ENCODE data around the gene GOLGA7B. TPM values are rescaled to one million over a fixed set of nuclear protein-coding genes. Genes with fewer than 3 reads are reported as not detected.
"Not testable (repeated sequence)": the region's sequence is repeated elsewhere in the genome, so short reads cannot be mapped to it uniquely, and the experiment has no call there.

Gene GOLGA7B
- total and polyA plus RNA-seq, 8 donors: 0.17 to 1.9 (median 0.49) TPM

DNA sequence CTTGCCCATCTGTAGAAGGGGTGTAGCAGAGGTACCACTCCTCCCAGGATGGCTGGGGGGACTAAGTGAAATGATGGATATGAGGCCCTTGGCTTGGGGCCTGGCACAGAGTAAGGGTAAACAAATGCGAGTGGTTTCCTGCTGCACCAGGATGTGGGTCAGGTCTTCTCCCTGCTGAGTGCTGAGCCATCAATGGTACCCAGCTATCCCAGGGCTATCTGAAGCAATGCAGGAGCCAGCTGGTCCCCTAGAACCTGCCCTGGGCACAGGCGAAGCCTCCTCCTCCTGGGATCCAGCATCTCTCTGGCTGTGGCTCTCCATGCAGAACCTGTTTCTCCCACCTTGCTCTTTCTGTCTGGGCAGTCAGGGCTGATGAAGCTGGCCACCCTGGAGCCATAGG, 20.9 kb upstream of the GOLGA7B start:
- H3K27ac ChIP-seq: no peak overlapping the region
- intact Hi-C loops (cut with DNase I): no loop called here
- H3K36me3 ChIP-seq: no peaks in the 10 kb centered on the region
- TF ChIP-seq, protein P1, sequence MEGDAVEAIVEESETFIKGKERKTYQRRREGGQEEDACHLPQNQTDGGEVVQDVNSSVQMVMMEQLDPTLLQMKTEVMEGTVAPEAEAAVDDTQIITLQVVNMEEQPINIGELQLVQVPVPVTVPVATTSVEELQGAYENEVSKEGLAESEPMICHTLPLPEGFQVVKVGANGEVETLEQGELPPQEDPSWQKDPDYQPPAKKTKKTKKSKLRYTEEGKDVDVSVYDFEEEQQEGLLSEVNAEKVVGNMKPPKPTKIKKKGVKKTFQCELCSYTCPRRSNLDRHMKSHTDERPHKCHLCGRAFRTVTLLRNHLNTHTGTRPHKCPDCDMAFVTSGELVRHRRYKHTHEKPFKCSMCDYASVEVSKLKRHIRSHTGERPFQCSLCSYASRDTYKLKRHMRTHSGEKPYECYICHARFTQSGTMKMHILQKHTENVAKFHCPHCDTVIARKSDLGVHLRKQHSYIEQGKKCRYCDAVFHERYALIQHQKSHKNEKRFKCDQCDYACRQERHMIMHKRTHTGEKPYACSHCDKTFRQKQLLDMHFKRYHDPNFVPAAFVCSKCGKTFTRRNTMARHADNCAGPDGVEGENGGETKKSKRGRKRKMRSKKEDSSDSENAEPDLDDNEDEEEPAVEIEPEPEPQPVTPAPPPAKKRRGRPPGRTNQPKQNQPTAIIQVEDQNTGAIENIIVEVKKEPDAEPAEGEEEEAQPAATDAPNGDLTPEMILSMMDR (IDR thresholded peaks at IDR 0.05): no peak
- H3K4me3 ChIP-seq: no peak overlapping the region
- H3K4me1 ChIP-seq: peaks cover 0 to 4% of the 10 kb centered on the region in 2 donors
- H3K27me3 ChIP-seq: peaks cover 0 to 34% of the 10 kb centered on the region in 2 donors
- ATAC-seq: no peak
- no peaks in the 10 kb centered on the region for H3K9me3 ChIP-seq
- no peak for DNase-seq

- Histone ChIP-seq H3K9me3 (no peaks in the 10 kb centered on the region), H3K4me3 (no peak overlapping the region), H3K27ac (no peak overlapping the region), H3K36me3 (no peaks in the 10 kb centered on the region), H3K4me1 (peaks cover 0 to 4% of the 10 kb centered on the region in 2 donors), H3K27me3 (peaks cover 0 to 35% of the 10 kb centered on the region in 2 donors)
- DNase-seq (peak in 1 of 4 donors; percentile 48), ATAC-seq (peak; percentile 91)
- TF ChIP-seq, protein P1 (IDR thresholded peaks at IDR 0.05): no peak
- intact Hi-C loops (cut with DNase I): no loop called here
Observed at GRCh38 chr10:97830064-97830463, 19.6 kb upstream of the GOLGA7B start.

GRCh38 chr10:97831259-97831658, 18.4 kb upstream of the GOLGA7B start:
- DNase-seq: no peak
- intact Hi-C loops (cut with DNase I): no loop called here
- H3K36me3 ChIP-seq: no peaks in the 10 kb centered on the region
- no peak overlapping the region for H3K4me3 ChIP-seq
- TF ChIP-seq, protein P1 (IDR thresholded peaks at IDR 0.05): no peak
- H3K27me3 ChIP-seq: peaks cover 0 to 32% of the 10 kb centered on the region in 2 donors
- no peaks in the 10 kb centered on the region for H3K9me3 ChIP-seq
- H3K27ac ChIP-seq: no peak overlapping the region
- ATAC-seq: no peak
- H3K4me1 ChIP-seq: peaks cover 0 to 4% of the 10 kb centered on the region in 2 donors

- TF ChIP-seq, protein P1 (IDR thresholded peaks at IDR 0.05): no peak
- DNase-seq (no peak), ATAC-seq (no peak)
- Histone ChIP-seq H3K27me3 (peaks cover 0 to 35% of the 10 kb centered on the region in 2 donors), H3K27ac (no peak overlapping the region), H3K9me3 (no peaks in the 10 kb centered on the region), H3K36me3 (no peaks in the 10 kb centered on the region), H3K4me3 (no peak overlapping the region), H3K4me1 (peaks cover 0 to 6% of the 10 kb centered on the region in 2 donors)
- intact Hi-C loops (cut with DNase I): no loop called here
Observed at GRCh38 chr10:97836446-97836845, 13.2 kb upstream of the GOLGA7B start.

- intact Hi-C loops (cut with DNase I): no loop called here
- H3K4me1 ChIP-seq: peaks cover under 1 to 6% of the 10 kb centered on the region in 2 donors
- no peak overlapping the region for H3K27ac ChIP-seq
- TF ChIP-seq, protein P1 (IDR thresholded peaks at IDR 0.05): no peak
- DNase-seq (no peak), ATAC-seq (no peak)
- no peaks in the 10 kb centered on the region for H3K9me3 ChIP-seq
- H3K27me3 ChIP-seq: peaks cover 0 to 28% of the 10 kb centered on the region in 2 donors
- H3K36me3 ChIP-seq: no peaks in the 10 kb centered on the region
- no peak overlapping the region for H3K4me3 ChIP-seq
Observed at GRCh38 chr10:97838091-97838490, 11.6 kb upstream of the GOLGA7B start.

- H3K4me1 ChIP-seq; H3K36me3 ChIP-seq; intact Hi-C loops (cut with DNase I); H3K27ac ChIP-seq; DNase-seq; H3K4me3 ChIP-seq; ATAC-seq; H3K9me3 ChIP-seq: not testable (repeated sequence)
- H3K27me3 ChIP-seq: peaks cover 0 to 38% of the 10 kb centered on the region in 2 donors
Observed at GRCh38 chr10:97841166-97841565, 8.5 kb upstream of the GOLGA7B start.

DNA sequence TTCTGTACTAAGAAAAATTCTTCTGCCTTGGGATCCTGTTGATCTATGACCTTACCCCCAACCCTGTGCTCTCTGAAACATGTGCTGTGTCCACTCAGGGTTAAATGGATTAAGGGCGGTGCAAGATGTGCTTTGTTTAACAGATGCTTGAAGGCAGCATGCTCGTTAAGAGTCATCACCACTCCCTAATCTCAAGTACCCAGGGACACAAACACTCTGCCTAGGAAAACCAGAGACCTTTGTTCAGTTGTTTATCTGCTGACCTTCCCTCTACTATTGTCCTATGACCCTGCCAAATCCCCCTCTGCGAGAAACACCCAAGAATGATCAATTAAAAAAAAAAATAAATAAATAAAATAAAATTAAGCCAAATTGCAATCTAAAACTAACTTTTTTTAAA, 7.5 kb upstream of the GOLGA7B start:
- ATAC-seq; intact Hi-C loops (cut with DNase I); H3K4me3 ChIP-seq; H3K36me3 ChIP-seq; H3K4me1 ChIP-seq; DNase-seq; H3K27ac ChIP-seq; H3K9me3 ChIP-seq: not testable (repeated sequence)
- H3K27me3 ChIP-seq: peaks cover 0 to 33% of the 10 kb centered on the region in 2 donors

All from left lung (tissue), 10 donors.